Transverse colon (tissue), 4 donors: ENCODE data around the gene PDE1C. TPM values are rescaled to one million over a fixed set of nuclear protein-coding genes. Genes with fewer than 3 reads are reported as not detected.

Experiments
- DNase-seq: peaks from one replicate; pipeline ENCODE4 v3.0.0-alpha.2; 2019
- H3K27ac ChIP-seq, 4 donors: fragments of 200-600 bp; sonication (generic); 2 replicates each; pipeline ENCODE4 v1.5.1; 2016 to 2018; ENCODE audit warnings: inconsistent platforms in 4 of 4
- H3K27me3 ChIP-seq: fragments of 200-600 bp; sonication (generic); 2 replicates; pipeline ENCODE4 v1.5.1; 2017; ENCODE audit warnings: inconsistent platforms
- H3K36me3 ChIP-seq, 4 donors: fragments of 200-600 bp; sonication (generic); 2 replicates each; pipeline ENCODE4 v1.5.1; 2017 to 2019; ENCODE audit warnings: inconsistent platforms in 4 of 4
- H3K4me1 ChIP-seq, 4 donors: fragments of 200-600 bp; sonication (generic); 2 replicates each; pipeline ENCODE4 v1.5.1; 2017 to 2020; ENCODE audit warnings: inconsistent platforms in 4 of 4
- H3K4me3 ChIP-seq, 4 donors: fragments of 200-600 bp; sonication (generic); 1 replicate in 1 of 4; 2 replicates in 3 of 4; pipeline versions ENCODE4 v1.5.1 to v1.6.1; 2017 to 2019; ENCODE audit warnings: inconsistent platforms in 4 of 4
- H3K9me3 ChIP-seq, 2 donors: fragments of 200-600 bp; sonication (generic); 2 replicates each; pipeline ENCODE4 v1.5.1; 2017 to 2019; ENCODE audit warnings: inconsistent platforms in 2 of 2
- CTCF ChIP-seq, 5 experiments: fragments of 200-600 bp in 3 of 5; fragments of 450-650 bp in 2 of 5; sonication (generic) in 3 of 5; IDR thresholded peaks; 1 replicate in 2 of 5; 2 replicates in 3 of 5; pipeline ENCODE4 v1.5.1; 2016 to 2017; ENCODE audit warnings: antibody characterized with exemption in 5 of 5, inconsistent platforms in 3 of 5, mild to moderate bottlenecking in 2 of 5, moderate library complexity in 1 of 5
- EP300 ChIP-seq: sonication (generic); formaldehyde crosslinking; IDR thresholded peaks from one replicate; pipeline ENCODE4 v1.6.1; 2017; ENCODE audit warnings: antibody characterized with exemption, low read depth
- POLR2A ChIP-seq: fragments of 450-650 bp; IDR thresholded peaks from one replicate; pipeline ENCODE4 v1.6.1; 2016; ENCODE audit warnings: antibody characterized with exemption, mild to moderate bottlenecking, moderate library complexity
- POLR2AphosphoS5 ChIP-seq, 3 donors: sonication (generic); formaldehyde crosslinking; IDR thresholded peaks; one replicate each; pipeline ENCODE4 v1.6.1; 2016; ENCODE audit warnings: antibody characterized with exemption in 3 of 3
- WGBS, 2 donors: methylation state at CpG; one replicate each; pipeline ENCODE4 v1.1.5; 2018; ENCODE audit warnings: low coverage in 1 of 2; 5-methylcytosine and 5-hydroxymethylcytosine counted together
- in situ Hi-C, 4 donors: fragments of 200-750 bp; cut with MboI; loops; one replicate each; pipeline versions ENCODE4 v1.15.0 to v1.15.1; 2017; ENCODE audit warnings: low sequenced_read_pairs in 3 of 4, low pct_ligation_motif_present in 1 of 4, low pct_unique_long_range_greater_than_20kb in 1 of 4
- intact Hi-C: fragments of 100-400 bp; cut with DNase I; formaldehyde crosslinking; loops from one replicate; pipeline ENCODE4 v1.15.1; 2023; ENCODE audit warnings: low total_unique reads
- total RNA-seq, 4 donors: library from RNA; depleted of rRNA; stranded (reverse); fragments of >200 nt; gene quantifications; one replicate each; pipeline ENCODE4 v1.1.0, GENCODE V29; 2016

PDE1C gene
- total RNA-seq, 4 donors from 2014 or later, result 1.5 to 8.4 (median 2.9) TPM

DNA sequence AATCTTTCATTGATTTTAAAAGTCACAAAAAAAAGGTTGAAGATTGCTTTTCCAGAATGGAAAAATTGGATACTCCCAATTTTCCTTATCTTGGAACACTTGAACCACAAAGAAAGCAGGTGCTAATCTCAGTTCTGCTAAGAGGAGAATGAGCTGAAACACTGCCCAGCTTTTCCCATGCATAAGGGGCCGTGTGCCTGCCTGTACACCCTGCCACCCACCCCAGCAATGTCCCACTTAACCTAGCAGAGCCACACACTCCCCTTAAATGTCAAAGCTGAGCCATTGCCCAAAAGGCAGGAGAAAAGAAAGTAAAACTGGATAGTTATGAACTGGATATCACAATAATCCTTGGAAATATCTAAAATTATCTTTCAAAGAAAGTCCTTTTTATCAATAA, 13.4 kb downstream of the PDE1C start:
- H3K36me3 ChIP-seq, result no peaks in the 10 kb centered on the region
- H3K27ac ChIP-seq, result no peak overlapping the region
- 25 to 42% methylated on average over 1 of the region's 1 CpG for WGBS, 2 donors
- peaks cover 0 to 15% (median 3%) of the 10 kb centered on the region in 4 donors for H3K4me1 ChIP-seq
- DNase-seq, result no peak
- intact Hi-C loops (no loop called here), in situ Hi-C loops (no loop called here)
- no peaks in the 10 kb centered on the region for H3K9me3 ChIP-seq
- no peak overlapping the region for H3K4me3 ChIP-seq
- TF ChIP-seq CTCF (IDR thresholded peaks at IDR 0.05), result no peak
- no peaks in the 10 kb centered on the region for H3K27me3 ChIP-seq

GRCh38 chr7:32053204-32053603, 17.0 kb downstream of the PDE1C start:
- TF ChIP-seq POLR2A (no peak), EP300 (no peak), CTCF (IDR thresholded peaks at IDR 0.05) (no peak), POLR2AphosphoS5 (IDR thresholded peaks at IDR 0.05) (no peak)
- 87% methylated on average over 3 of the region's 3 CpGs; no CpG with 5 or more reads in 1 of the 2 donors for WGBS, 2 donors
- no peak overlapping the region for H3K27ac ChIP-seq
- H3K27me3 ChIP-seq, result no peaks in the 10 kb centered on the region
- no peak overlapping the region for H3K4me3 ChIP-seq
- H3K9me3 ChIP-seq, result no peaks in the 10 kb centered on the region
- intact Hi-C loops, result no loop called here
- in situ Hi-C loops, result no loop called here
- no peak for DNase-seq
- H3K4me1 ChIP-seq, result no peaks in the 10 kb centered on the region
- no peaks in the 10 kb centered on the region for H3K36me3 ChIP-seq

DNA sequence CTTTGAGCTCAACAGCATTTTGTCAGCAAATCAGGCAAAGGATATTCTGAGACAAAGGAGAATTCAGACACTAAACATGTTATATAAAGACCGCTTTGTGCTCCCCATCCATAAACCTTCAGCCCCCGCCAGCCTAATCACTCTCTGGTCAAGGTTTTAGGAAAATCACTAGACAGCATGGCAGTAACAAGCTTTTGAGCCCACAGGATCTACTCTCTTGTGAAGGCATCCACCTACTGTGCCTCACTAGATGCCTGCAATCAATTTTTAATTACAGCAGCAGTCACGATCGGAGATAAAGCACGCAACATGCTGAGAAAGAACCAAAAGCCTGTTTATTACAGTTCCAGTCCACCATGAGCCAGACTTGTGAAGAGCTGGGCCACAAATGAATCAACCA, 19.1 kb downstream of the PDE1C start:
- Histone ChIP-seq H3K36me3 (no peaks in the 10 kb centered on the region), H3K9me3 (no peaks in the 10 kb centered on the region), H3K27me3 (no peaks in the 10 kb centered on the region), H3K27ac (no peak overlapping the region), H3K4me3 (no peak overlapping the region), H3K4me1 (no peaks in the 10 kb centered on the region)
- in situ Hi-C loops (no loop called here), intact Hi-C loops (no loop called here)
- 94% methylated on average over 5 of the region's 5 CpGs; no CpG with 5 or more reads in 1 of the 2 donors for WGBS, 2 donors
- no peak for DNase-seq
- TF ChIP-seq POLR2AphosphoS5 (IDR thresholded peaks at IDR 0.05) (no peak), CTCF (IDR thresholded peaks at IDR 0.05) (no peak), EP300 (no peak), POLR2A (no peak)

GRCh38 chr7:32049599-32049998, 20.6 kb downstream of the PDE1C start:
- WGBS, 2 donors, result 58 to 61% methylated on average over 3 of the region's 3 CpGs
- no peaks in the 10 kb centered on the region for H3K4me1 ChIP-seq
- H3K36me3 ChIP-seq, result no peaks in the 10 kb centered on the region
- no peaks in the 10 kb centered on the region for H3K27me3 ChIP-seq
- H3K27ac ChIP-seq, result no peak overlapping the region
- intact Hi-C loops, result no loop called here
- no peak overlapping the region for H3K4me3 ChIP-seq
- TF ChIP-seq CTCF (IDR thresholded peaks at IDR 0.05), result no peak
- no peak for TF ChIP-seq EP300
- TF ChIP-seq POLR2A, result no peak
- no peak for TF ChIP-seq POLR2AphosphoS5 (IDR thresholded peaks at IDR 0.05)
- no peak for DNase-seq
- in situ Hi-C loops, result no loop called here
- H3K9me3 ChIP-seq, result no peaks in the 10 kb centered on the region
